DMS 273 treated with DMSO at 0.1 percent for 48 hours (cell line): ENCODE measurements around the gene ATF2.

Experiments used
- DNase-seq: peaks from one replicate; lab custom pipeline; 2025; lab: John Stamatoyannopoulos, UW

Gene ATF2

DNA sequence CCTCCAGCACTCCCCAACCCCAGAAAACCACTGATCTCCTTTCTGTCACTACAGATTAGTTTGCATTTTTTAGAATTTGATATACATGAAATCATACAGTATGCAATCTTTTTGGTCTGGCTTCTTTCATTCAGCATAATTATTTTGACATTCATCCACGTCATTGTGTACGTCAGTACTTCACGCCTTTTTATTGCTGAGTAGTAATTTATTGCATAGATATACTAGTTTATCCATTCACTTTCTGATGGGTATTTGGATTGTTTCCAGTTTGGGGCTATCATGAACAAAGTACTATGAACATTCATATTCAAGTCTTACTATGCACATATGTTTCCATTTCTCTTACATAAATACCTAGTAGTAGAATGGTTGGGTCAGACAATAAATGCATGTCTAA lies 142.8 kb downstream of the ATF2 start:
- DNase-seq = no peak

GRCh38 chr2:175022923-175023322 lies 145.1 kb downstream of the ATF2 start:
- no peak for DNase-seq
